ENCODE measurements around the gene COPZ1. TPM values are rescaled to one million over a fixed set of nuclear protein-coding genes. Genes with fewer than 3 reads are reported as not detected.

The COPZ1 gene
- total RNA-seq, 1 donor = 139 TPM

GRCh38 chr12:54401119-54401518 lies 76.2 kb downstream of the COPZ1 start:
- no peak for DNase-seq (ENCODE audit: low read depth)
- no peak overlapping the region for H3K4me3 ChIP-seq (ENCODE audit: low read depth, low read length)
- TF ChIP-seq CTCF (IDR thresholded peaks at IDR 0.05; ENCODE audit: insufficient read depth, low read depth, low read length) = no peak

Small RNAs within 50 kb of the gene (small RNA-seq; reads per million reads assigned to genes)
- 692 reads per million, percentile 99 among the genes with 10 or more reads in this experiment for gene MIR148B
- not detected for gene RN7SL744P
- not detected for gene RNU6-950P

Other genes with a start within 250 kb of the COPZ1 start
- gene SMUG1, start 136.1 kb upstream of the COPZ1 start, total RNA-seq = 25.4 and 29.4 TPM in 2 replicates
- gene CBX5, start 45.0 kb upstream of the COPZ1 start, total RNA-seq = 50.9 and 68.7 TPM in 2 replicates
- 242 and 251 TPM in 2 replicates for gene HNRNPA1, start 44.4 kb upstream of the COPZ1 start, total RNA-seq
- under 0.01 and 0.43 TPM in 2 replicates for gene NFE2, start 24.1 kb upstream of the COPZ1 start, total RNA-seq
- not detected in 2 replicates for gene GPR84, start 39.4 kb downstream of the COPZ1 start, total RNA-seq
- gene ZNF385A, start 59.6 kb downstream of the COPZ1 start, total RNA-seq = 1.3 and 2.2 TPM in 2 replicates
- gene ITGA5, start 94.1 kb downstream of the COPZ1 start, total RNA-seq = 431 and 438 TPM in 2 replicates
- gene GTSF1, start 148.5 kb downstream of the COPZ1 start, total RNA-seq = 1.7 and 3.5 TPM in 2 replicates
- gene NCKAP1L, start 172.6 kb downstream of the COPZ1 start, total RNA-seq = not detected in 2 replicates
- not detected in 2 replicates for gene PDE1B, start 224.5 kb downstream of the COPZ1 start, total RNA-seq

Measured in fibroblast of villous mesenchyme (primary cell).